ENCODE results near the gene IRF2BP1. TPM values are rescaled to one million over a fixed set of nuclear protein-coding genes. Genes with fewer than 3 reads are reported as not detected.
A peak's percentile ranks its signal among the peaks of the same experiment; 100 is the strongest.
"Not testable (repeated sequence)": the region's sequence is repeated elsewhere in the genome, so short reads cannot be mapped to it uniquely, and the experiment has no call there.

Gene IRF2BP1
- total RNA-seq, 3 donors from 2014 or later (not counting 1 experiment from before 2014, with no cell fraction given), result 16.1 to 20.3 (median 19.6) TPM

DNA sequence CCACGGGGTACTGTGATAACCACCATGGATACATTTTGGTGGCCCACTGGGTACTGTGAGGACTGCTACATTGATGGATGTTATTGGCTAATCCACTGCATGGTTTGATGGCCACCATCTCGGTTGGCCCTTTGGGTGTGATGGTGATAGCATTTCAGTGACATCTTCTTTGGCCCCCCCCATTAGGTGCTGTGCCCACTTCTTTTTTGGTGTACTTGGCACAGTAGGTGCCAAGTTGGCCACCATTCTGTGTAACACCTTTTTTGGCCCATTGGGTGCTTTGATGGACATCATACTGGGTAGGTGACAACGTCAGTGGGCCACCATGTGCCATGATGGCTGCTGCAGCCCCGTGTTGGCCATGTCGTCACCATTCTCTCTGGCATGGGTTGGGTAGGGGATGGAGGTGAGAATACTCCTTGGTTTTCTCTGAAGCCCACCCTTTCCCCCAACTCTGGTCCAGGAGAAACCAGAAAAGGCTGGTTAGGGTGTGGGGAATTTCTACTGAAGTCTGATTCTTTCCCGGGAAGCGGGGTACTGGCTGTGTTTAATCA lies 12.6 kb downstream of the IRF2BP1 start:
- H3K27me3 ChIP-seq (ENCODE audit: control insufficient read depth, insufficient read depth, low read length), result no peaks in the 10 kb centered on the region
- WGBS (ENCODE audit: insufficient coverage), result 87% methylated on average over 5 of the region's 7 CpGs
- no peak overlapping the region for H3K27ac ChIP-seq (ENCODE audit: low read length)
- TF ChIP-seq, protein P1, sequence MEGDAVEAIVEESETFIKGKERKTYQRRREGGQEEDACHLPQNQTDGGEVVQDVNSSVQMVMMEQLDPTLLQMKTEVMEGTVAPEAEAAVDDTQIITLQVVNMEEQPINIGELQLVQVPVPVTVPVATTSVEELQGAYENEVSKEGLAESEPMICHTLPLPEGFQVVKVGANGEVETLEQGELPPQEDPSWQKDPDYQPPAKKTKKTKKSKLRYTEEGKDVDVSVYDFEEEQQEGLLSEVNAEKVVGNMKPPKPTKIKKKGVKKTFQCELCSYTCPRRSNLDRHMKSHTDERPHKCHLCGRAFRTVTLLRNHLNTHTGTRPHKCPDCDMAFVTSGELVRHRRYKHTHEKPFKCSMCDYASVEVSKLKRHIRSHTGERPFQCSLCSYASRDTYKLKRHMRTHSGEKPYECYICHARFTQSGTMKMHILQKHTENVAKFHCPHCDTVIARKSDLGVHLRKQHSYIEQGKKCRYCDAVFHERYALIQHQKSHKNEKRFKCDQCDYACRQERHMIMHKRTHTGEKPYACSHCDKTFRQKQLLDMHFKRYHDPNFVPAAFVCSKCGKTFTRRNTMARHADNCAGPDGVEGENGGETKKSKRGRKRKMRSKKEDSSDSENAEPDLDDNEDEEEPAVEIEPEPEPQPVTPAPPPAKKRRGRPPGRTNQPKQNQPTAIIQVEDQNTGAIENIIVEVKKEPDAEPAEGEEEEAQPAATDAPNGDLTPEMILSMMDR (IDR thresholded peaks at IDR 0.05), result no peak
- no peaks in the 10 kb centered on the region for H3K9me3 ChIP-seq (ENCODE audit: control insufficient read depth, insufficient read depth, low read length)
- Mint-ChIP-seq H3K4me3 (no peak overlapping the region), H3K27ac (no peak overlapping the region), H3K27me3 (ENCODE audit: low read depth in 2 of 2) (peaks cover 0 to 16% of the 10 kb centered on the region in 2 donors), H3K9me3 (no peaks in the 10 kb centered on the region), H3K4me1 (peaks cover 0 to 14% of the 10 kb centered on the region in 2 donors), H3K36me3 (no peaks in the 10 kb centered on the region)
- H3K4me3 ChIP-seq (ENCODE audit: low read length), result no peak overlapping the region
- H3K36me3 ChIP-seq (ENCODE audit: control insufficient read depth, insufficient read depth, low read length), result no peaks in the 10 kb centered on the region
- DNase-seq, result no peak
- H3K4me1 ChIP-seq (ENCODE audit: control insufficient read depth, insufficient read depth, low read length), result peaks cover 15% of the 10 kb centered on the region
- no peak for ATAC-seq
- intact Hi-C loops (cut with micrococcal nuclease), result no loop called here

DNA sequence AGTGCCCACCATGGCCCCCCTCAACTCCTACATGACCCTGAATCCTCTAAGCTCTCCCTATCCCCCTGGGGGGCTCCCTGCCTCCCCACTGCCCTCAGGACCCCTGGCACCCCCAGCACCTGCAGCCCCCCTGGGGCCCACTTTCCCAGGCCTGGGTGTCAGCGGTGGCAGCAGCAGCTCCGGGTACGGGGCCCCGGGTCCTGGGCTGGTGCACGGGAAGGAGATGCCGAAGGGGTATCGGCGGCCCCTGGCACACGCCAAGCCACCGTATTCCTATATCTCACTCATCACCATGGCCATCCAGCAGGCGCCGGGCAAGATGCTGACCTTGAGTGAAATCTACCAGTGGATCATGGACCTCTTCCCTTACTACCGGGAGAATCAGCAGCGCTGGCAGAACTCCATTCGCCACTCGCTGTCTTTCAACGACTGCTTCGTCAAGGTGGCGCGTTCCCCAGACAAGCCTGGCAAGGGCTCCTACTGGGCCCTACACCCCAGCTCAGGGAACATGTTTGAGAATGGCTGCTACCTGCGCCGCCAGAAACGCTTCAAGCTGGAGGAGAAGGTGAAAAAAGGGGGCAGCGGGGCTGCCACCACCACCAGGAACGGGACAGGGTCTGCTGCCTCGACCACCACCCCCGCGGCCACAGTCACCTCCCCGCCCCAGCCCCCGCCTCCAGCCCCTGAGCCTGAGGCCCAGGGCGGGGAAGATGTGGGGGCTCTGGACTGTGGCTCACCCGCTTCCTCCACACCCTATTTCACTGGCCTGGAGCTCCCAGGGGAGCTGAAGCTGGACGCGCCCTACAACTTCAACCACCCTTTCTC lies 13.6 kb downstream of the IRF2BP1 start:
- Histone ChIP-seq H3K4me1 (ENCODE audit: control insufficient read depth, insufficient read depth, low read length) (peaks cover 13% of the 10 kb centered on the region), H3K27me3 (ENCODE audit: control insufficient read depth, insufficient read depth, low read length) (no peaks in the 10 kb centered on the region), H3K36me3 (ENCODE audit: control insufficient read depth, insufficient read depth, low read length) (no peaks in the 10 kb centered on the region), H3K4me3 (ENCODE audit: low read length) (no peak overlapping the region), H3K27ac (ENCODE audit: low read length) (no peak overlapping the region), H3K9me3 (ENCODE audit: control insufficient read depth, insufficient read depth, low read length) (no peaks in the 10 kb centered on the region)
- Mint-ChIP-seq H3K27me3 (ENCODE audit: low read depth in 2 of 2) (peaks cover 0 to 14% of the 10 kb centered on the region in 2 donors), H3K27ac (no peak overlapping the region), H3K4me1 (peaks cover 0 to 12% of the 10 kb centered on the region in 2 donors), H3K9me3 (no peaks in the 10 kb centered on the region), H3K36me3 (no peaks in the 10 kb centered on the region), H3K4me3 (no peak overlapping the region)
- WGBS (ENCODE audit: insufficient coverage), result 95% methylated on average over 34 of the region's 34 CpGs
- TF ChIP-seq, protein P1 (IDR thresholded peaks at IDR 0.05), result no peak
- DNase-seq (no peak), ATAC-seq (no peak)
- intact Hi-C loops (cut with micrococcal nuclease), result no loop called here

DNA sequence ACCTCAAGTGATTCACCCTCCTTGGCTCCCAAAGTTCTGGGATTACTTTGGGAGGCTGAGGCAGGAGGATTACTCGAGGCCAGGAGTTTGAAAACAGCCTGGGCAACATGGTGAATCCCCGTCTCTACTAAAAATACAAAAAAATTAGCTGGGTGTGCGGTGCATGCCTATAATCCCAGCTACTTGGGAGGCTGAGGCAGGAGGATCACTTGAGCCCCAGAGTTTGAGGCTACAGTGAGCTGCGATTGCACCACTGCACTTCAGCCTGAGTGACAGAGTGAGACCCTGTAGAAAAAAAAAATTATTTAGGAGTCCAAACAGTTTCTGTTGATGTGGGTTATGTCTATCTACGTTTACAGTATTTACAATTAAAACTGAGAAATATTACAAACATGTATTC lies 15.1 kb downstream of the IRF2BP1 start:
- Mint-ChIP-seq H3K27ac (no peak overlapping the region), H3K27me3 (ENCODE audit: low read depth in 2 of 2) (peaks cover 0 to 8% of the 10 kb centered on the region in 2 donors), H3K4me1 (no peaks in the 10 kb centered on the region), H3K36me3 (no peaks in the 10 kb centered on the region), H3K4me3 (no peak overlapping the region), H3K9me3 (no peaks in the 10 kb centered on the region)
- H3K27me3 ChIP-seq (ENCODE audit: control insufficient read depth, insufficient read depth, low read length), result no peaks in the 10 kb centered on the region
- no peak overlapping the region for H3K27ac ChIP-seq (ENCODE audit: low read length)
- intact Hi-C loops (cut with micrococcal nuclease), result no loop called here
- no peak for DNase-seq
- no peak overlapping the region for H3K4me3 ChIP-seq (ENCODE audit: low read length)
- TF ChIP-seq, protein P1 (IDR thresholded peaks at IDR 0.05), result no peak
- 96% methylated on average over 4 of the region's 5 CpGs for WGBS (ENCODE audit: insufficient coverage)
- no peaks in the 10 kb centered on the region for H3K36me3 ChIP-seq (ENCODE audit: control insufficient read depth, insufficient read depth, low read length)
- no peaks in the 10 kb centered on the region for H3K9me3 ChIP-seq (ENCODE audit: control insufficient read depth, insufficient read depth, low read length)
- no peak for ATAC-seq
- no peaks in the 10 kb centered on the region for H3K4me1 ChIP-seq (ENCODE audit: control insufficient read depth, insufficient read depth, low read length)

DNA sequence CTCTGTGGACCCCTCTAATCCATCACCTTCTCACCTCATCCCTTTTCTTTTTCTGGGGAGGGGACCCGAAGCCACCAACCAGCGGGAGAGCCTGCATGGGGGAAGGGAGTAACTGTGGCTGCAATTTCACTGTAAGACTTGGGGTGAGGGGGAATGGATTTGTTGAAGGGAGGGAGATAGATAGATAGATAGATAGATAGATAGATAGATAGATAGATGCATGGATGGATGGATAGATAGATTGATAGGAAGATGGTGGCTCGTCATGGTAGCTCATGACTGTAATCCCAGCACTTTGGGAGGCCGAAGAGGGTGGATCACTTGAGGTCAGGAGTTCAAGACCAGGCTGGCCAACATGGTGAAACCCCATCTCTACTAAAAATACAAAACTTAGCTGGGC lies 18.7 kb downstream of the IRF2BP1 start:
- intact Hi-C loops (cut with micrococcal nuclease), result loop anchor here (10.0 kb wide), 2 partner anchors 92 to 398 kb away; no protein-coding TSS in a partner anchor
- not testable (repeated sequence) for H3K27ac Mint-ChIP-seq; H3K36me3 ChIP-seq (ENCODE audit: control insufficient read depth, insufficient read depth, low read length); H3K9me3 Mint-ChIP-seq; H3K36me3 Mint-ChIP-seq; H3K27ac ChIP-seq (ENCODE audit: low read length); H3K9me3 ChIP-seq (ENCODE audit: control insufficient read depth, insufficient read depth, low read length); ATAC-seq; DNase-seq; H3K4me3 ChIP-seq (ENCODE audit: low read length)
- WGBS (ENCODE audit: insufficient coverage), result 84% methylated on average over 4 of the region's 4 CpGs
- Mint-ChIP-seq H3K4me3 (peak overlapping the region; percentile 11), H3K27me3 (ENCODE audit: low read depth in 2 of 2) (peaks cover 16 to 24% of the 10 kb centered on the region in 2 donors), H3K4me1 (peaks cover 16 to 26% of the 10 kb centered on the region in 2 donors)
- peaks cover 11% of the 10 kb centered on the region for H3K27me3 ChIP-seq (ENCODE audit: control insufficient read depth, insufficient read depth, low read length)
- peaks cover 19% of the 10 kb centered on the region for H3K4me1 ChIP-seq (ENCODE audit: control insufficient read depth, insufficient read depth, low read length)

Measured in natural killer cell (primary cell).